Fibroblast of lung (primary cell): ENCODE measurements around the gene CEBPE. TPM values are rescaled to one million over a fixed set of nuclear protein-coding genes. Genes with fewer than 3 reads are reported as not detected.

ENCODE experiments used
- DNase-seq, 2 donors: peaks; one replicate each; pipeline versions ENCODE4 v3.0.0 to v3.0.0-alpha.2; 2010; ENCODE audit warnings: low read depth in 2 of 2
- H2AFZ ChIP-seq: 2 replicates; pipeline ENCODE4 v1.5.1; 2012; ENCODE audit warnings: low read length, control low read depth, inconsistent platforms
- H3K27ac ChIP-seq: 2 replicates; pipeline ENCODE4 v1.5.1; 2011; ENCODE audit warnings: low read length, control low read depth; ENCODE audit not compliant: insufficient read depth
- H3K27me3 ChIP-seq: 2 replicates; pipeline ENCODE4 v1.5.1; 2011; ENCODE audit warnings: mild to moderate bottlenecking, low read length; ENCODE audit not compliant: control insufficient read depth, insufficient read depth
- H3K36me3 ChIP-seq: 2 replicates; pipeline ENCODE4 v1.5.1; 2011; ENCODE audit warnings: low read length; ENCODE audit not compliant: control insufficient read depth, insufficient read depth
- H3K4me1 ChIP-seq: 2 replicates; pipeline ENCODE4 v1.5.1; 2011; ENCODE audit warnings: low read length; ENCODE audit not compliant: control insufficient read depth, insufficient read depth; ENCODE audit errors: extremely low read depth
- H3K4me2 ChIP-seq: 2 replicates; pipeline ENCODE4 v1.5.1; 2011; ENCODE audit warnings: low read length, control low read depth; ENCODE audit not compliant: insufficient read depth; ENCODE audit errors: extremely low read depth
- H3K4me3 ChIP-seq, 4 experiments: fragments of 200-600 bp in 1 of 4; sonication (generic) in 1 of 4; replicated peaks in 1 of 4; 2 replicates each; pipeline ENCODE4 v1.5.1; 2011 to 2016; ENCODE audit warnings: low read length in 4 of 4, low read depth in 3 of 4, mild to moderate bottlenecking in 3 of 4, control low read depth in 2 of 4, inconsistent platforms in 1 of 4, mixed read lengths in 1 of 4; ENCODE audit not compliant: insufficient read depth in 1 of 4; ENCODE audit errors: control extremely low read depth in 1 of 4
- H3K79me2 ChIP-seq: 2 replicates; pipeline ENCODE4 v1.5.1; 2012; ENCODE audit warnings: mild to moderate bottlenecking, low read length, inconsistent platforms; ENCODE audit not compliant: control insufficient read depth, insufficient read depth
- H3K9ac ChIP-seq: 2 replicates; pipeline ENCODE4 v1.5.1; 2011; ENCODE audit warnings: mild to moderate bottlenecking, low read length, control low read depth; ENCODE audit not compliant: insufficient read depth
- H3K9me3 ChIP-seq: 2 replicates; pipeline ENCODE4 v1.5.1; 2012; ENCODE audit warnings: low read depth, low read length; ENCODE audit not compliant: control insufficient read depth, insufficient read depth
- H4K20me1 ChIP-seq: 2 replicates; pipeline ENCODE4 v1.5.1; 2011; ENCODE audit warnings: low read length; ENCODE audit not compliant: control insufficient read depth, insufficient read depth; ENCODE audit errors: extremely low read depth
- EZH2 ChIP-seq: IDR thresholded peaks from 2 replicates; pipeline ENCODE4 v1.5.1; 2012; ENCODE audit warnings: low read length, control low read depth, mild to moderate bottlenecking; ENCODE audit errors: missing control alignments
- polyA plus RNA-seq, 2 donors: library from polyadenylated mRNA; depleted of rRNA in 1 of 2; stranded (reverse) in 1 of 2; unstranded in 1 of 2; fragments of >200 nt; gene quantifications; 2 replicates each; pipeline ENCODE4 v1.2.1, GENCODE V29; 2011 to 2012; ENCODE audit warnings: missing spikeins in 1 of 2
- total RNA-seq: library from RNA; depleted of rRNA; stranded (reverse); fragments of >200 nt; gene quantifications from 2 replicates; pipeline ENCODE4 v1.2.1, GENCODE V29; 2014
- TF ChIP-seq, protein P1 (sequence below), 2 donors: IDR thresholded peaks in 1 of 2; conservative IDR thresholded peaks in 1 of 2; 1 replicate in 1 of 2; 2 replicates in 1 of 2; pipeline ENCODE4 v1.5.1; 2011 to 2012; ENCODE audit warnings: low read length in 2 of 2, control low read depth in 1 of 2, inconsistent platforms in 1 of 2, low read depth in 1 of 2, mild to moderate bottlenecking in 1 of 2

Gene CEBPE
- total and polyA plus RNA-seq, 2 donors (not counting 1 experiment from before 2014, with no cell fraction given) = not detected

DNA sequence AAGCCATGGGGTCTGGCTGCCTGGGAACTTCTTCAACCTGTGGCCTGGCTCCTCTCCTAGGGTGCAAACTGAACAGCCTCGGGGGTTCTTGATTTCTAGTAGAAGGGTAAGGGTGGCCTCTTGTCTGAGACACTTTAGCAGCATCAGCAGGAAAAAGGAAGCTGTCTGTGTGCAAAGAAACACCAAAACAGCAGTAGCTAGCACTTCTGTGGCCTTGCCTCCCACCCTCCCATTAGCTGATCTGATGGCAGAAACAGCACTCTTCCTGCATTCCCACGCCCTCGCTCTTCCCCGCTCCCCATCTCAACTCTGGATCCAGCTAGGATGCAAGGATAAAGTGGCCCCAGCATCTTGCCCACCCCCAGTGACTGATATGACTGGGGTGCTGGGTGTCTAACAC lies 43.7 kb upstream of the CEBPE start:
- no peaks in the 10 kb centered on the region for H4K20me1 ChIP-seq
- no peaks in the 10 kb centered on the region for H3K9me3 ChIP-seq
- no peaks in the 10 kb centered on the region for H3K79me2 ChIP-seq
- no peak overlapping the region for H3K4me2 ChIP-seq
- no peaks in the 10 kb centered on the region for H3K36me3 ChIP-seq
- no peak overlapping the region for H3K9ac ChIP-seq
- no peak overlapping the region for H3K27ac ChIP-seq
- TF ChIP-seq EZH2 = no peak
- TF ChIP-seq, protein P1, sequence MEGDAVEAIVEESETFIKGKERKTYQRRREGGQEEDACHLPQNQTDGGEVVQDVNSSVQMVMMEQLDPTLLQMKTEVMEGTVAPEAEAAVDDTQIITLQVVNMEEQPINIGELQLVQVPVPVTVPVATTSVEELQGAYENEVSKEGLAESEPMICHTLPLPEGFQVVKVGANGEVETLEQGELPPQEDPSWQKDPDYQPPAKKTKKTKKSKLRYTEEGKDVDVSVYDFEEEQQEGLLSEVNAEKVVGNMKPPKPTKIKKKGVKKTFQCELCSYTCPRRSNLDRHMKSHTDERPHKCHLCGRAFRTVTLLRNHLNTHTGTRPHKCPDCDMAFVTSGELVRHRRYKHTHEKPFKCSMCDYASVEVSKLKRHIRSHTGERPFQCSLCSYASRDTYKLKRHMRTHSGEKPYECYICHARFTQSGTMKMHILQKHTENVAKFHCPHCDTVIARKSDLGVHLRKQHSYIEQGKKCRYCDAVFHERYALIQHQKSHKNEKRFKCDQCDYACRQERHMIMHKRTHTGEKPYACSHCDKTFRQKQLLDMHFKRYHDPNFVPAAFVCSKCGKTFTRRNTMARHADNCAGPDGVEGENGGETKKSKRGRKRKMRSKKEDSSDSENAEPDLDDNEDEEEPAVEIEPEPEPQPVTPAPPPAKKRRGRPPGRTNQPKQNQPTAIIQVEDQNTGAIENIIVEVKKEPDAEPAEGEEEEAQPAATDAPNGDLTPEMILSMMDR (conservative IDR thresholded peaks at IDR 0.05 in 1 of 2, IDR thresholded peaks at IDR 0.05 in 1 of 2; ENCODE audit: low read depth in 1 of 2, low read length in 2 of 2) = no peak
- H3K4me1 ChIP-seq = peaks cover 3% of the 10 kb centered on the region
- no peak overlapping the region for H2AFZ ChIP-seq
- no peak overlapping the region for H3K4me3 ChIP-seq
- no peak for DNase-seq
- H3K27me3 ChIP-seq = peaks cover 10% of the 10 kb centered on the region

DNA sequence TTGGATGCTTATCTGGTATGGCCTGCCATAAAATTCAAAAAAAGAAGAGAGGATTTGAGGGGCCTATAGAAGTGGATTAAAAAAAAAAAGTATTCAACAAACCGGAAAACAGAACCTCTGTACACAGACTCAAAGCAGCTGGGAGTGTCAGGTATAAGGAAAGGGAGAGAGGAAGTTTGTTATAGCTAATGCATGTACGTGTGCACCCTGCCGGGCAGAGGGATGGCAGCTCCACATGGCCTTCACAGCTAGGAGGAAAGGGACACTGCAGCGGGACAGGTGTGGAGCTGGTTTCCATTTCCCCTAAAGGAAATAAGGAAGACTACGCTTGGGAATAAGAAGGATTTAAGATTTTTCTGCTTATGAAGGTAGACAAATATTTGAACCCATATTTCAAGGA lies 43.0 kb upstream of the CEBPE start:
- TF ChIP-seq, protein P1 (conservative IDR thresholded peaks at IDR 0.05 in 1 of 2, IDR thresholded peaks at IDR 0.05 in 1 of 2; ENCODE audit: low read depth in 1 of 2, low read length in 2 of 2) = no peak
- Histone ChIP-seq H3K4me3 (no peak overlapping the region), H3K9ac (no peak overlapping the region), H2AFZ (no peak overlapping the region), H3K9me3 (no peaks in the 10 kb centered on the region), H3K4me1 (peaks cover 3% of the 10 kb centered on the region), H3K27me3 (peaks cover 7% of the 10 kb centered on the region), H3K36me3 (no peaks in the 10 kb centered on the region), H4K20me1 (no peaks in the 10 kb centered on the region), H3K79me2 (no peaks in the 10 kb centered on the region), H3K4me2 (no peak overlapping the region), H3K27ac (no peak overlapping the region)
- no peak for DNase-seq

DNA sequence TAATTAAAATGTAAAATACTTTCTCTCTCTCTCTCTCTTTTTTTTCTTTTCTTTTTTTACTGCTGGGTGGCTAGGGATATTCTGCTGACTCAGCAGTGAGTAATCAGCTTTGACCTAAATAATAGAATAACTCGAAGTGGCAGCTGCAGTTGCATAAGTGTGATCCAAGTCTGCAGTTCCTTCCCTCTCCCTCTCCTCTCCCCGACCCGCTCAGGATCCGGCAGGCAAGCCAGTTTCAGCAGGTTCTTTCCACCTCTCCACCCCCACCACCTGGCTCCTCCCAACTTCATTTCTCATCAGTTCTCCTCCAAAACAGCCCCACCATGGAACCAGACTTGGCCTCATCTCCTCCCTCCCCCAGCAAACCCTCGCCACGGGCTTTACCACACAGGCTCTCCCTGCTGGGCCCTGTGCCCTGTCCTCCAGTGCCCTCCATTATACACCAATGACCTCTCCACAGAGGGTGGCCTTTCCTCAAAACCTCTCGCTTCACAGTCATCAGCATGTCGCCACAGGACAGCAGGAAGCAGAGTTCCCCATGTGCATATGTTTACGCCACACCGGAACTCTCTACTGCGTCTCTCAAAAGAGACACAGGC lies 42.0 kb upstream of the CEBPE start:
- no peaks in the 10 kb centered on the region for H4K20me1 ChIP-seq
- peaks cover 3% of the 10 kb centered on the region for H3K4me1 ChIP-seq
- DNase-seq = peak; percentile 86 to 93
- H3K79me2 ChIP-seq = no peaks in the 10 kb centered on the region
- no peak overlapping the region for H3K27ac ChIP-seq
- H3K9me3 ChIP-seq = no peaks in the 10 kb centered on the region
- peak overlapping the region; percentile 57 for H3K4me2 ChIP-seq
- peak overlapping the region; percentile 19 for H2AFZ ChIP-seq
- H3K9ac ChIP-seq = peak overlapping the region; percentile 14
- TF ChIP-seq, protein P1 (conservative IDR thresholded peaks at IDR 0.05 in 1 of 2, IDR thresholded peaks at IDR 0.05 in 1 of 2; ENCODE audit: low read depth in 1 of 2, low read length in 2 of 2) = no peak
- no peak for TF ChIP-seq EZH2
- no peaks in the 10 kb centered on the region for H3K36me3 ChIP-seq
- no peaks in the 10 kb centered on the region for H3K27me3 ChIP-seq
- H3K4me3 ChIP-seq = peak overlapping the region in 1 of 4 experiments; percentile 20
